Caki2 (cell line): ENCODE measurements around the gene PI4KA. TPM values are rescaled to one million over a fixed set of nuclear protein-coding genes. Genes with fewer than 3 reads are reported as not detected.

ENCODE experiments used
- total RNA-seq: library from RNA; depleted of rRNA; stranded (reverse); fragments of >200 nt; shearing (Covaris generic); gene quantifications from 2 replicates; pipeline ENCODE4 v1.2.3, GENCODE V29; 2014; ENCODE audit warnings: low replicate concordance; rRNA removed

Gene PI4KA
- total RNA-seq, 1 experiment from 2014 or later: 29.9 TPM

Other genes starting within 250 kb of the PI4KA start
- not detected in 2 replicates for gene SERPIND1, start 84.7 kb downstream of the PI4KA start, total RNA-seq
- gene SNAP29, start 196 bp upstream of the PI4KA start, total RNA-seq: 6.9 and 9.6 TPM in 2 replicates
- gene CRKL, start 58.6 kb upstream of the PI4KA start, total RNA-seq: 25.5 and 30.6 TPM in 2 replicates
- gene AIFM3, start 108.4 kb upstream of the PI4KA start, total RNA-seq: 9.6 and 10.9 TPM in 2 replicates
- gene LZTR1, start 123.5 kb upstream of the PI4KA start, total RNA-seq: 27.5 and 50.7 TPM in 2 replicates
- gene THAP7, start 143.3 kb upstream of the PI4KA start, total RNA-seq: 55.0 and 75.9 TPM in 2 replicates
- 8.6 and 9.2 TPM in 2 replicates for gene P2RX6, start 156.4 kb upstream of the PI4KA start, total RNA-seq
- gene SLC7A4, start 173.8 kb upstream of the PI4KA start, total RNA-seq: not detected in 2 replicates
- gene LRRC74B, start 187.1 kb upstream of the PI4KA start, total RNA-seq: not detected in 2 replicates